ENCODE data around the gene RXRG.

The RXRG gene

DNA sequence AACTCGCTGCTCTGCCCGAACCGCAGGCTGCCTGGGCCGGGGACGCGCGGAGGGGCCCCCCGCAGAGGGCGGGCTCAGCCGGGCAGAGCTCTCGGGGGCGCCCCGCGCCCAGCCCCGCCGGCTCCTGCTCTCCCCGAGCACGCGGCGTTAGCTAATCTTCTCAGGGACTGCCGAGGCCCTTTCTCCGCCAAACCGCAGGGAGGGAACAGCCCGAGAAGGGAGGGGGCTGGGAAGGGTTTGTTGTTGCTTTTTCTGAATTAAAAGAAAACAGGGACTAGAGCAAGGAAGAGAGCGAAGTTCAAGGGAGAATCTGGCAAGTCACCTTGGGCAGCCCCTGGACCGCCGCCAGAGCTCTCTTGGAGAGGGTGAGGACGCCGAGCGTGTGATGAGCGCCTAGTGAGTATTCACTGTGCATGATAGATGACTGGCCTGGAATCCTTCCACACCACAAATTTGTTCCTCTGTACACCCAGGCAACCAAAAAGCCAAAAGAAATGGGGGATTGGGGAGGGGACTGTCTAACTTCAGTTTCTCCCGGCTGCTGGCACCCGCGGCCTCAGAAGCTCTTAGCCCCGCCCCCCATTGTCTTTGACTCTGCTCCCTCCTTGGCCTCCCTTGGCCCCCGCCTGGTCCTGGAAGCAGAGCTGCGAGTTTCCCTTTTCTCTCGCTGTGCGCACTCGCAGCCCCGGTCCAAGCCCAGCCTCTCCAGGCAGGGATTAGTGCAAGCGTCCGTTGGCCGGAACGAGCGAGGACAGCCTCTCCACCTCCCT is 68.7 kb downstream of the RXRG start:
- Histone ChIP-seq H3K4me1 (ENCODE audit: low read depth, poor library complexity, severe bottlenecking) (peaks cover 13% of the 10 kb centered on the region), H3K36me3 (ENCODE audit: insufficient read depth) (no peaks in the 10 kb centered on the region), H3K4me2 (no peak overlapping the region), H3K4me3 (IDR thresholded peaks at IDR 0.05; ENCODE audit: insufficient read depth, low read depth, low read length) (no peak overlapping the region), H3K27ac (no peak overlapping the region), H3K79me2 (ENCODE audit: insufficient read depth, low read depth) (no peaks in the 10 kb centered on the region), H3K9ac (no peak overlapping the region), H2AFZ (ENCODE audit: low read depth) (no peak overlapping the region), H3K27me3 (ENCODE audit: insufficient read depth, low read depth) (no peaks in the 10 kb centered on the region), H4K20me1 (ENCODE audit: insufficient read depth) (no peaks in the 10 kb centered on the region)
- TF ChIP-seq, protein P1, sequence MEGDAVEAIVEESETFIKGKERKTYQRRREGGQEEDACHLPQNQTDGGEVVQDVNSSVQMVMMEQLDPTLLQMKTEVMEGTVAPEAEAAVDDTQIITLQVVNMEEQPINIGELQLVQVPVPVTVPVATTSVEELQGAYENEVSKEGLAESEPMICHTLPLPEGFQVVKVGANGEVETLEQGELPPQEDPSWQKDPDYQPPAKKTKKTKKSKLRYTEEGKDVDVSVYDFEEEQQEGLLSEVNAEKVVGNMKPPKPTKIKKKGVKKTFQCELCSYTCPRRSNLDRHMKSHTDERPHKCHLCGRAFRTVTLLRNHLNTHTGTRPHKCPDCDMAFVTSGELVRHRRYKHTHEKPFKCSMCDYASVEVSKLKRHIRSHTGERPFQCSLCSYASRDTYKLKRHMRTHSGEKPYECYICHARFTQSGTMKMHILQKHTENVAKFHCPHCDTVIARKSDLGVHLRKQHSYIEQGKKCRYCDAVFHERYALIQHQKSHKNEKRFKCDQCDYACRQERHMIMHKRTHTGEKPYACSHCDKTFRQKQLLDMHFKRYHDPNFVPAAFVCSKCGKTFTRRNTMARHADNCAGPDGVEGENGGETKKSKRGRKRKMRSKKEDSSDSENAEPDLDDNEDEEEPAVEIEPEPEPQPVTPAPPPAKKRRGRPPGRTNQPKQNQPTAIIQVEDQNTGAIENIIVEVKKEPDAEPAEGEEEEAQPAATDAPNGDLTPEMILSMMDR (conservative IDR thresholded peaks at IDR 0.05; ENCODE audit: low read depth, low read length), result no peak

DNA sequence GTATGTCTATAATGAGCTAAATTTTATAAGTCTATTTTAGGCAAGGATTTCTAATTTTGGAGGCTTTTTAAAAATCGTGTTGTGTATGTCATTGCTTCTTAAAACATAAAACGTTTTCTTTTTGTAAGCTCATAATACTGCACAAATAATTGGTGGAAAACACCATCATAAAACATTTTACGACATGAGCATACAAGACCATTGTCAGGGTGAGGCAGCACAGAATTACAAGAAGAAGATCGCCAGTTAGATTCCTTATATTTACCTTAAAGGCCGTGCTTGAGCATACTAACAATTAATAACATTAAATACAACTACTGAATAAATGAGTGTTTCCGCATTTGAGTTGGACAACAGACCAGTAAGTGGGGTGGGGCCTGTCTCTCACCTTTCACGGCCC is 69.3 kb downstream of the RXRG start:
- no peaks in the 10 kb centered on the region for H3K36me3 ChIP-seq (ENCODE audit: insufficient read depth)
- no peak overlapping the region for H2AFZ ChIP-seq (ENCODE audit: low read depth)
- no peak overlapping the region for H3K4me2 ChIP-seq
- peaks cover 19% of the 10 kb centered on the region for H3K4me1 ChIP-seq (ENCODE audit: low read depth, poor library complexity, severe bottlenecking)
- no peak overlapping the region for H3K4me3 ChIP-seq (IDR thresholded peaks at IDR 0.05; ENCODE audit: insufficient read depth, low read depth, low read length)
- H3K79me2 ChIP-seq (ENCODE audit: insufficient read depth, low read depth), result no peaks in the 10 kb centered on the region
- H4K20me1 ChIP-seq (ENCODE audit: insufficient read depth), result no peaks in the 10 kb centered on the region
- no peak overlapping the region for H3K27ac ChIP-seq
- H3K9ac ChIP-seq, result no peak overlapping the region
- TF ChIP-seq, protein P1 (conservative IDR thresholded peaks at IDR 0.05; ENCODE audit: low read depth, low read length), result no peak
- no peaks in the 10 kb centered on the region for H3K27me3 ChIP-seq (ENCODE audit: insufficient read depth, low read depth)

DNA sequence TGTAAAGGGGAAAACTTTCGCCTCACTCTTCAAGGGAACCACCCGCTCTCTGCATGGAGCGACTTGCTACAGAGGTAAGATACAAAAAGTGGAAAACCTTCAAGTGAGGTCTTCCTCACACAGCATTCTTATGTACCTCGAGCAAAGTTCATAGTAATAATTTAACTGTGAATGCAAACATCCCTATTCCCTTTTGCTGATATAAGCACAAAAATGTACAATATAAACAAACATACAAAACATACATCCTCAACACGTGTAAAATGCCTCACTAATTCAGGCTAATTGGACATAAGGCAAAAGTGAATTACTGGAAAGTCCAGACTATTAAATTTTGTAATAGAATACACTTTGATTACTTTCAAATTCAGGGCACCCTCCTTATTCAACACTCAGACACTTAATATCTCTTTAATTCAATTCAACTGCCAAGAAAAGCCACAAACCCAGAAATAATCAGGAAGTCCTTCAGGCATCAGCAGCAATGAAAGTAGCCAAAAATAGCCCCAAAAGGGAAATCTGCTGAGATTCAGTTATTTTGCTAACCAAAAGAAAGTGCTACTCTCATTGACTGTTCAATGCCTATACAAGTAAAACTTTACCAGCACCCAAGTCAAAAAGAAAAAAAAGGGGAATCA is 73.2 kb downstream of the RXRG start:
- TF ChIP-seq, protein P1 (conservative IDR thresholded peaks at IDR 0.05; ENCODE audit: low read depth, low read length), result no peak
- Histone ChIP-seq H4K20me1 (ENCODE audit: insufficient read depth) (no peaks in the 10 kb centered on the region), H3K27me3 (ENCODE audit: insufficient read depth, low read depth) (no peaks in the 10 kb centered on the region), H3K36me3 (ENCODE audit: insufficient read depth) (no peaks in the 10 kb centered on the region), H2AFZ (ENCODE audit: low read depth) (no peak overlapping the region), H3K9ac (no peak overlapping the region), H3K79me2 (ENCODE audit: insufficient read depth, low read depth) (no peaks in the 10 kb centered on the region), H3K4me1 (ENCODE audit: low read depth, poor library complexity, severe bottlenecking) (peaks cover 19% of the 10 kb centered on the region), H3K4me3 (IDR thresholded peaks at IDR 0.05; ENCODE audit: insufficient read depth, low read depth, low read length) (no peak overlapping the region), H3K4me2 (peak overlapping the region; percentile 41), H3K27ac (no peak overlapping the region)

DNA sequence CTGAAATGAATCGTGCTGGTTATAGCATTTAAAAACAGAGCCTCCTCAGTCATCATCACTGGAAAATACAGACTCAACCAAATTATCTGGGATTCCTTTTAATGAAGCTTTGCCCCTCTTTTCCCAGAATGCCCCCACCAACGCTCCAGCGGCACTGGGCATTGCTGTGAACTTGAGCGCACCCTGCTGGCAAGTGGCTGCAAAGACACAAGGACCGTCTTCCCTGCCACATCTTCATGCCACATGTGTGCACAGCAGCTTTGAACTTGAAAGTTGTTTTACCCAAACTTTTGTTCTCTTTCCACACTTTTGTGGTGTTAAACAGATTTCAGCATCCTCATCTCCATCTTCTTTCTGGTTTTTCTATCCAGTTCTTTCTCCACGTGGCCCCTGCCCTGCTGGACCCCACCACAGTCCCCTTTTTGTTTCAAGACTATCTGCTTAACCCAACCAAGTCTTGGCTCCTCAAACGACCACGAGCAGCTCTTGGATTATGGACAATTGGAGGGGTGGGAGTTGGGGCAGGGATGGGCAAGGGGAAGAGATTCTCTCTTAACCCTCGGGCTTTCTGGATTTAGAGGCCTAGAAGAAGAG is 75.6 kb downstream of the RXRG start:
- Histone ChIP-seq H3K36me3 (ENCODE audit: insufficient read depth) (no peaks in the 10 kb centered on the region), H3K4me3 (IDR thresholded peaks at IDR 0.05; ENCODE audit: insufficient read depth, low read depth, low read length) (no peak overlapping the region), H3K79me2 (ENCODE audit: insufficient read depth, low read depth) (no peaks in the 10 kb centered on the region), H4K20me1 (ENCODE audit: insufficient read depth) (no peaks in the 10 kb centered on the region), H3K27me3 (ENCODE audit: insufficient read depth, low read depth) (no peaks in the 10 kb centered on the region), H3K4me1 (ENCODE audit: low read depth, poor library complexity, severe bottlenecking) (peaks cover 19% of the 10 kb centered on the region), H3K4me2 (no peak overlapping the region), H3K9ac (no peak overlapping the region), H3K27ac (no peak overlapping the region), H2AFZ (ENCODE audit: low read depth) (no peak overlapping the region)
- TF ChIP-seq, protein P1 (conservative IDR thresholded peaks at IDR 0.05; ENCODE audit: low read depth, low read length), result peak; percentile 96

All from KMS-11 (cell line).